ENCODE data around the gene CTNNAL1. TPM values are rescaled to one million over a fixed set of nuclear protein-coding genes. Genes with fewer than 3 reads are reported as not detected.
"Not testable (repeated sequence)": the region's sequence is repeated elsewhere in the genome, so short reads cannot be mapped to it uniquely, and the experiment has no call there.

CTNNAL1 gene
- total RNA-seq, 4 donors from 2014 or later = 17.8 to 75.4 (median 44.8) TPM

DNA sequence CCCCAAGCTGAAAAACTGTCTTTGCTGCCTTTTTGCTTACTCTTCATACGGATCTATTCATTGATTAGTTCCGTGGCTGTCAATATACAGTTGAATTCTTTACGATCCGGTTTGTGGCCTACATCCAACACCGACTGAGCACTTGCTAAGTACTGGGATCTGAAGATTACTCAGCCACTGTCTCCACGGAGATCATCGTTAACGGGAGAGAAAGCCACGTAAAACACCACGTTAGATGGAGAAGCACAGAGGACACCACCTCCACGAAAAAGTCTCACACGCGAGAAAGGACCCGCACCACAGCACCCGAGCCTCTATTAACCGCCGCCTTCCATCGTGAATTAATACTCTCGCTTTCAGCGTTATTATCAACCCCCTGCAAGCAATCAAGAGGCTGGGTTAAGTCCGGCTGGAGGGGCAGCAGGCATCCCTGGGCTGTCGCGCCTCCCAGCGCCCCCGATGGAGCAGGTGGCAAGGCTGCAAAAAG, 80.0 kb downstream of the CTNNAL1 start:
- peaks cover 0 to 15% of the 10 kb centered on the region in 2 donors for H3K36me3 ChIP-seq
- H3K27me3 ChIP-seq = no peaks in the 10 kb centered on the region
- TF ChIP-seq, protein P1, sequence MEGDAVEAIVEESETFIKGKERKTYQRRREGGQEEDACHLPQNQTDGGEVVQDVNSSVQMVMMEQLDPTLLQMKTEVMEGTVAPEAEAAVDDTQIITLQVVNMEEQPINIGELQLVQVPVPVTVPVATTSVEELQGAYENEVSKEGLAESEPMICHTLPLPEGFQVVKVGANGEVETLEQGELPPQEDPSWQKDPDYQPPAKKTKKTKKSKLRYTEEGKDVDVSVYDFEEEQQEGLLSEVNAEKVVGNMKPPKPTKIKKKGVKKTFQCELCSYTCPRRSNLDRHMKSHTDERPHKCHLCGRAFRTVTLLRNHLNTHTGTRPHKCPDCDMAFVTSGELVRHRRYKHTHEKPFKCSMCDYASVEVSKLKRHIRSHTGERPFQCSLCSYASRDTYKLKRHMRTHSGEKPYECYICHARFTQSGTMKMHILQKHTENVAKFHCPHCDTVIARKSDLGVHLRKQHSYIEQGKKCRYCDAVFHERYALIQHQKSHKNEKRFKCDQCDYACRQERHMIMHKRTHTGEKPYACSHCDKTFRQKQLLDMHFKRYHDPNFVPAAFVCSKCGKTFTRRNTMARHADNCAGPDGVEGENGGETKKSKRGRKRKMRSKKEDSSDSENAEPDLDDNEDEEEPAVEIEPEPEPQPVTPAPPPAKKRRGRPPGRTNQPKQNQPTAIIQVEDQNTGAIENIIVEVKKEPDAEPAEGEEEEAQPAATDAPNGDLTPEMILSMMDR (IDR thresholded peaks at IDR 0.05 in 4 of 5, conservative IDR thresholded peaks at IDR 0.05 in 1 of 5) = no peak
- TF ChIP-seq POLR2A (IDR thresholded peaks at IDR 0.05) = no peak
- in situ Hi-C loops (cut with MboI; ENCODE audit: low sequenced_read_pairs in 4 of 4) (no loop called here), intact Hi-C loops (cut with DNase I; ENCODE audit: low total_unique reads) (loop anchor here (5.0 kb wide), 1 partner anchor 189 kb away; no protein-coding TSS in a partner anchor)
- H3K4me3 ChIP-seq = peak overlapping the region; percentile 86 to 97 (median 91)
- peaks cover 16 to 24% of the 10 kb centered on the region in 2 donors for H3K4me1 ChIP-seq
- ATAC-seq = no peak
- no peaks in the 10 kb centered on the region for H3K9me3 ChIP-seq
- DNase-seq = peak in 1 of 2 donors; percentile 11
- H3K27ac ChIP-seq = peak overlapping the region; percentile 84 to 94 (median 88)

DNA sequence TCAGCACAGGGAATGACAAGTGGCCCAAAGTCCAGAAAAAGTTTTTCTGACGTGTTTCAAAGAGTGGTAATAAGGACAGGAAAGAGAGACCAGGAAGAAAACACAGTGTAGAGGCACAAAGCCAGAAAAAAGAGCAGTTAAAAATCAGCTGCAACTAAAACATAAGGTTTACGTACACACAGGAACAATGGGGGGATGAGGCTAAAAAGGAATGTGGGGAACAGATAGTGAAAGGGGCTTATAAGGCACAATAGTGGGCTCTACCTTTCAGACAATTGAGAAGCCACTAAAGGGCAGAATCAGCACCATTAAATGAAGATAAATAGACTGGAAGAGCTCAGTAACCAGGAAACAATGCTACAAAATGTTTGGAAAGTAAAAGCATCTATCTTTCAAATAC, 84.9 kb downstream of the CTNNAL1 start:
- in situ Hi-C loops (cut with MboI; ENCODE audit: low sequenced_read_pairs in 4 of 4) (no loop called here), intact Hi-C loops (cut with DNase I; ENCODE audit: low total_unique reads) (no loop called here)
- H3K27me3 ChIP-seq = no peaks in the 10 kb centered on the region
- no peak overlapping the region for H3K4me3 ChIP-seq
- DNase-seq = no peak
- H3K4me1 ChIP-seq = peaks cover 10 to 13% of the 10 kb centered on the region in 2 donors
- H3K9me3 ChIP-seq = no peaks in the 10 kb centered on the region
- peaks cover 0 to 58% of the 10 kb centered on the region in 2 donors for H3K36me3 ChIP-seq
- TF ChIP-seq, protein P1 (IDR thresholded peaks at IDR 0.05 in 4 of 5, conservative IDR thresholded peaks at IDR 0.05 in 1 of 5) = no peak
- TF ChIP-seq POLR2A (IDR thresholded peaks at IDR 0.05) = no peak
- ATAC-seq = no peak
- H3K27ac ChIP-seq = no peak overlapping the region

DNA sequence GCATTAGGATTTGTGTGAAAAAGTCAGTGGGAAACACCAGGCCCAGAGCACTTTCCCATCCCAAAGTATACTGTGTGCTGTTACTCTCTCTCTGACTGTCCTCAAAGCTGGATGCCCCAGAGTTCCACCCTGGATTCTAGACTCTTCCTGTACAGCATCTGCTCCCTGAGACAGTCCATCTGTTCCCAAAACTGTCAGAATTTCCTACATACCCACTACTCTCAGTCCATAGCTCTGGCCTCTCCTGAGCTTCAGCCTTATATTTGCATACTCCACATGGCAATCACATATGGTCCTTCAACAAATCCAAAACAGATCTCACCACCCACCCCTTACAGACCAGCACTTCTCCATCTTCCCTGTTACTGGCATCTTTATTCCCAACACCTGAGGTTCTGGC, 88.8 kb downstream of the CTNNAL1 start:
- H3K27ac ChIP-seq = no peak overlapping the region
- TF ChIP-seq, protein P1 (IDR thresholded peaks at IDR 0.05 in 4 of 5, conservative IDR thresholded peaks at IDR 0.05 in 1 of 5) = no peak
- no peak for TF ChIP-seq POLR2A (IDR thresholded peaks at IDR 0.05)
- intact Hi-C loops (cut with DNase I; ENCODE audit: low total_unique reads) = no loop called here
- H3K9me3 ChIP-seq = no peaks in the 10 kb centered on the region
- H3K27me3 ChIP-seq = no peaks in the 10 kb centered on the region
- no peaks in the 10 kb centered on the region for H3K4me1 ChIP-seq
- in situ Hi-C loops (cut with MboI; ENCODE audit: low sequenced_read_pairs in 4 of 4) = no loop called here
- ATAC-seq (no peak), DNase-seq (no peak)
- H3K4me3 ChIP-seq = no peak overlapping the region
- peaks cover 0 to 83% of the 10 kb centered on the region in 2 donors for H3K36me3 ChIP-seq

DNA sequence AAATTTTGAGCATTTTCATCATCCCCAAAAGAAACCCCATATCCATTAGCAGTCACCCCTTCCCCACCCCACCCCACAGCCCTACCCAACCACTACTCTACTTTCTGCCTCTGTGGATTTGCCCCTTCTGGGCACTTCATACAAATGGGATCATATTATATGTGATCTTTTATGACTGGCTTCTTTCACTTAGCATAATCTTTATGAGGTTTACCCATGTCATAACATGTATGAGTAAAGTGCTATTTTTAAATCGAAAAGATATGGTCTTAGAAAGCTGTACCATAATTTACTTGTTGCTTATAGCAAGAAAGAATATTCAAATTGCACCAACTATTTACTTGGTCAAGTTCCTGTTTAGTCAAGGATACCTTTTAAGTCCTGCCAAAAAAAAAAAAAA, 92.1 kb downstream of the CTNNAL1 start:
- TF ChIP-seq, protein P1 (IDR thresholded peaks at IDR 0.05 in 4 of 5, conservative IDR thresholded peaks at IDR 0.05 in 1 of 5) = no peak
- TF ChIP-seq POLR2A (IDR thresholded peaks at IDR 0.05) = no peak
- no peak overlapping the region for H3K4me3 ChIP-seq
- H3K36me3 ChIP-seq = peaks cover 0 to 89% of the 10 kb centered on the region in 2 donors
- ATAC-seq (no peak), DNase-seq (no peak)
- no peaks in the 10 kb centered on the region for H3K4me1 ChIP-seq
- H3K27me3 ChIP-seq = no peaks in the 10 kb centered on the region
- intact Hi-C loops (cut with DNase I; ENCODE audit: low total_unique reads) (no loop called here), in situ Hi-C loops (cut with MboI; ENCODE audit: low sequenced_read_pairs in 4 of 4) (no loop called here)
- no peak overlapping the region for H3K27ac ChIP-seq
- no peaks in the 10 kb centered on the region for H3K9me3 ChIP-seq

DNA sequence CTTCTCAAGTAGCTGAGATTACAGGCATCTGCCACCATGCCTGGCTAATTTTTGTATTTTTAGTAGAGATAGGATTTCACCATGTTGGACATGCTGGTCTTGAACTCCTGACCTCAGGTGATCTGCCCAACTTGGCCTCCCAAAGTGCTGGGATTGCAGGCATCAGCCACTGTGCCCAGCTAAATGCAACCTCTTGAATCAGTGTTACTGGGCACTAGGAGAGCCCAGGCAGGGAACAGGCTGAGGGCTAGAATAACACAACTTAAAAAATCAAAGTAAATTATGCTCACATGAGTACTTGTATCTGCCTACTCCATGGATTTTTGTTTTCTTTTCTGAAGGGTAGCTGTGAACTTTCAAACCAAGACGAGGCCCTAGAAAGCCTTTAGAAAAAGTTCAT, 92.9 kb downstream of the CTNNAL1 start:
- intact Hi-C loops (cut with DNase I; ENCODE audit: low total_unique reads); DNase-seq; in situ Hi-C loops (cut with MboI; ENCODE audit: low sequenced_read_pairs in 4 of 4); H3K9me3 ChIP-seq; ATAC-seq; H3K4me1 ChIP-seq; H3K27me3 ChIP-seq; H3K4me3 ChIP-seq; H3K27ac ChIP-seq: not testable (repeated sequence)
- peaks cover 0 to 89% of the 10 kb centered on the region in 2 donors for H3K36me3 ChIP-seq

Data from gastrocnemius medialis (tissue), 4 donors.